SW 1271 (cell line): ENCODE measurements around the gene C6orf120.
A peak's percentile ranks its signal among the peaks of the same experiment; 100 is the strongest.

Experiments
- DNase-seq, 2 experiments: peaks; one replicate each; lab custom pipeline; 2025; lab: John Stamatoyannopoulos, UW

Gene C6orf120

GRCh38 chr6:169725125-169726048, 23.5 kb downstream of the C6orf120 start:
- no peak for DNase-seq

- DNase-seq: no peak
These were observed 24.1 kb downstream of the C6orf120 start for GRCh38 chr6:169726049-169726400.

- no peak for DNase-seq
These were observed 25.0 kb downstream of the C6orf120 start for GRCh38 chr6:169726963-169727362.

- DNase-seq: no peak
These were observed 28.0 kb downstream of the C6orf120 start for GRCh38 chr6:169729961-169730360.

- DNase-seq: no peak
These were observed 36.5 kb downstream of the C6orf120 start for GRCh38 chr6:169738204-169738975.

GRCh38 chr6:169738976-169739529, 37.1 kb downstream of the C6orf120 start:
- no peak for DNase-seq

GRCh38 chr6:169741344-169741743, 39.4 kb downstream of the C6orf120 start:
- DNase-seq: no peak

- no peak for DNase-seq
These were observed 43.5 kb downstream of the C6orf120 start for GRCh38 chr6:169745405-169745804.

- no peak for DNase-seq
These were observed 44.6 kb downstream of the C6orf120 start for GRCh38 chr6:169746556-169746955.

- peak; percentile 83 to 85 for DNase-seq
These were observed 49.5 kb downstream of the C6orf120 start, which contains the start of the genes DYNLT2 and ERMARD for GRCh38 chr6:169751242-169752073. TSS of gene DYNLT2 (minus strand) at chr6:169751572. CDS start at chr6:169751458, 114 bp downstream. TSS of gene ERMARD (plus strand) at chr6:169751622. CDS start at chr6:169751658, 36 bp downstream.

GRCh38 chr6:169752074-169752623, 50.2 kb downstream of the C6orf120 start:
- no peak for DNase-seq
